Measurements from ENCODE around the gene CDC42BPB. TPM values are rescaled to one million over a fixed set of nuclear protein-coding genes. Genes with fewer than 3 reads are reported as not detected.

The CDC42BPB gene
- total RNA-seq, 4 donors from 2014 or later: 80.6 to 157 (median 118) TPM

DNA sequence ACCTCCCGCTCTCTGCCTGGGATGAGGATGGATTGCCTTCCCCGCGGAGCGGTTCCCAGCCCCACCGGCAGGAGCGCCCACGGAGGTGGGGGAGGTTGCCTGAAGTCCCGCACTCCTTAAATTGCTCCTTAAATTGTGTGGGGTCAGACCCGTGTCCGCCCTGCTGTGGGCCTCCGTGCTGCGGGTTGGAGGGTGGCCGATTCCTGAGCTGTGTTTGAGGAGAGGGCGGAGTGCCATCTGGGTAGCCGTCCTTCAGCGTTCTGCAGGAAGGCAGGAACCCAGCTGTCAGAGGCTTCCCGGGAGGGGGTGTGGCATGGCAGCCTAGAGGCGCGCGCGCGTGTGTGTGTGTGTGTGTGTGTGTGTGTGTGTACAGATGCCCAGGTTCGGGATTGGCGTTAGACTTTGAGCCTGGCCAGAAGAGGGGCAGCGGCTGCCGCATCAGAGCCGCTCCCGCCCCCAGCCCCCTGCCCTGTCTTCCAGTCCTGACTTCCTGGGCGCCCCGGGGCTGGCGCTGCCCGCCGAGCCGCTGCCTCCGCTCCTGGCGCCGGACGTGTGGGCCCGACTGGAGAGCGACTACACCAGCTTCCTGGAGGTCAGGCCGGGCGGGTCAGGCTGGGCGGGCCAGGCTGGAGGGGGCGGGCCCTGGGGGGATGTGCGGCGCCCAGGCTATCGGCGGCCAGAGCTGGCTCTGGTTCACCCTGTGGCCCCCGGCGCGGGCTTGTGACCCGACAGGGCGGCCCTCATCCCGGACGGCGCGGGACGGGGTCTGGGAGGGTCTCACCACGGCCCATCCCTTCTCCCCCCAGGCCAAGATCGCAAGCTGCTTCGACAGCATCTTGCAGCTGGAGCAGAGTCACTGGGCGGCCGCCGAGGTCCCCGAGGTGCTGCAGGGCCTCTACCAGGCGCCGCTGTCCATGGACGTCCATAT lies 46.4 kb upstream of the CDC42BPB start:
- H3K27ac ChIP-seq: no peak overlapping the region
- DNase-seq: no peak
- no peaks in the 10 kb centered on the region for H3K36me3 ChIP-seq
- intact Hi-C loops (cut with DNase I; ENCODE audit: low total_unique reads): loop anchor here (2.0 to 10.0 kb wide), 2 partner anchors 81 to 189 kb away; no protein-coding TSS in a partner anchor
- H3K9me3 ChIP-seq: no peaks in the 10 kb centered on the region
- no peak overlapping the region for H3K4me3 ChIP-seq
- no peak for TF ChIP-seq POLR2A (IDR thresholded peaks at IDR 0.05)
- TF ChIP-seq, protein P1, sequence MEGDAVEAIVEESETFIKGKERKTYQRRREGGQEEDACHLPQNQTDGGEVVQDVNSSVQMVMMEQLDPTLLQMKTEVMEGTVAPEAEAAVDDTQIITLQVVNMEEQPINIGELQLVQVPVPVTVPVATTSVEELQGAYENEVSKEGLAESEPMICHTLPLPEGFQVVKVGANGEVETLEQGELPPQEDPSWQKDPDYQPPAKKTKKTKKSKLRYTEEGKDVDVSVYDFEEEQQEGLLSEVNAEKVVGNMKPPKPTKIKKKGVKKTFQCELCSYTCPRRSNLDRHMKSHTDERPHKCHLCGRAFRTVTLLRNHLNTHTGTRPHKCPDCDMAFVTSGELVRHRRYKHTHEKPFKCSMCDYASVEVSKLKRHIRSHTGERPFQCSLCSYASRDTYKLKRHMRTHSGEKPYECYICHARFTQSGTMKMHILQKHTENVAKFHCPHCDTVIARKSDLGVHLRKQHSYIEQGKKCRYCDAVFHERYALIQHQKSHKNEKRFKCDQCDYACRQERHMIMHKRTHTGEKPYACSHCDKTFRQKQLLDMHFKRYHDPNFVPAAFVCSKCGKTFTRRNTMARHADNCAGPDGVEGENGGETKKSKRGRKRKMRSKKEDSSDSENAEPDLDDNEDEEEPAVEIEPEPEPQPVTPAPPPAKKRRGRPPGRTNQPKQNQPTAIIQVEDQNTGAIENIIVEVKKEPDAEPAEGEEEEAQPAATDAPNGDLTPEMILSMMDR (IDR thresholded peaks at IDR 0.05): no peak
- H3K27me3 ChIP-seq: peaks cover 17 to 26% of the 10 kb centered on the region in 2 donors
- peaks cover 0 to 3% of the 10 kb centered on the region in 2 donors for H3K4me1 ChIP-seq

DNA sequence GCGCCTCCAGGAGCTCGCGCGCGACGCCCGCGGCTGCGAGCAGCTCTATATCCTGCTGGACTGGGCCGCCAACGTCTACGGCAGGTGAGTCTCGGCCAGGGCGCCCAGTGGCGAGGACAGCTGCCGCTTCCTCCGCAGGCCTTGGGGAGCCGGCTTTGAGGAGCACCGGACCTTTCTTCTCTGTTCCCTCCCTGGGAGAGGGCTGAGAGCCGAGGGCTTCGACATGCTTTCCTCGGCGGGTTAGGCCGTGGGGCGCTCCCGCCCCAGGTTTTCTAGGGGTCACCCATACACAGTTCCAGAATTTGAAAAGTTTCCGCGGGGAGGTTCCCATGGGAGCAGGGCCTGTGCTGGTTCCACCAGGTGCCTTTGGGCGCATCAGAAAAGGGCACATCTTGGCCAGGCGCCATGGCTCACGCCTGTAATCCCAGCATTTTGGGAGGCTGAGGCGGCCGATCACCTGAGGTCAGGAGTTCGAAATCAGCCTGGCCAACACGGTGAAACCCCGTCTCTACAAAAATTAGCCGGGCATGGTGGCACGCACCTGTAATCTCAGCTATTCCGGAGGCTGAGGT lies 45.4 kb upstream of the CDC42BPB start:
- no peaks in the 10 kb centered on the region for H3K36me3 ChIP-seq
- H3K4me1 ChIP-seq: peaks cover 0 to 3% of the 10 kb centered on the region in 2 donors
- H3K9me3 ChIP-seq: no peaks in the 10 kb centered on the region
- no peak for TF ChIP-seq POLR2A (IDR thresholded peaks at IDR 0.05)
- TF ChIP-seq, protein P1 (IDR thresholded peaks at IDR 0.05): no peak
- no peak overlapping the region for H3K4me3 ChIP-seq
- intact Hi-C loops (cut with DNase I; ENCODE audit: low total_unique reads): loop anchor here (2.0 to 10.0 kb wide), 2 partner anchors 82 to 190 kb away; no protein-coding TSS in a partner anchor
- no peak for DNase-seq
- peaks cover 17 to 26% of the 10 kb centered on the region in 2 donors for H3K27me3 ChIP-seq
- no peak overlapping the region for H3K27ac ChIP-seq

DNA sequence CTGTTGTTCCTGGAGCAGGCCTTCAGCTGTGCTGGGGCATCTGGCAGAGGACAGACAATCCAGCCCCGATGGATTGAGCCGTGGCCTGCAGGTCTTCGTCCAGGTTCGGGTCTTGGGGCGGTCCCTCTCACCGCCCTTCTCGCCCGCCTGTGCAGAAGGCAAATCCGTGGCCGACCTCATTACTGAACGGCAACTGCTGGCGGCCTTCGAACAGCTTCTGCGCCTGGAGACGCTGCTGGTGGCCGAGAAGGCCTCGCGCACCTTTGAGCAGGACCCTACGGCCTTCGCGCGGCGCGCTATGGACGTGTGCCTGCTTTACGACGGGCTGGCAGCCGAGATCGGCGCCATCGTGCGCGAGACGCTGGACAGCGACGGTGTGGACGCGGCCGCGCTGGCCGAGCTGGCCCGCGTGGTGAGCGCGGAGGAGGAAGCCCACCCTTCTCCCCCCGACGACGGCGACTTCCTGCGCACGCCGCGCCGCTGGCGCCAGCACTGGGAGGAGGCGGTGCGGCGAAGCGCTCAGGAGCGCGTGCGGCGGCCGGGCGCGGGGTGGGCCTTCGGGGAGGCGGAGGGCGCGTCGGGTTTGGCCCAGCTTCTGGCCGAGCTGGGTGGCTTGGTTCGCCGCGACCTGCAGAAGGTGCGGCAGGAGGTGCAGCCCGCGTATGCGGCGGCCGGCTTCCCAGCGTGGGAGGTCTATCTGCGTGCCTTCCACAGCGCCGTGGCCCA lies 44.8 kb upstream of the CDC42BPB start:
- Histone ChIP-seq H3K4me3 (no peak overlapping the region), H3K9me3 (no peaks in the 10 kb centered on the region), H3K36me3 (no peaks in the 10 kb centered on the region), H3K27ac (no peak overlapping the region), H3K4me1 (peaks cover 0 to 3% of the 10 kb centered on the region in 2 donors), H3K27me3 (peaks cover 17 to 26% of the 10 kb centered on the region in 2 donors)
- intact Hi-C loops (cut with DNase I; ENCODE audit: low total_unique reads): loop anchor here (2.0 to 10.0 kb wide), 2 partner anchors 83 to 191 kb away; no protein-coding TSS in a partner anchor
- TF ChIP-seq POLR2A (IDR thresholded peaks at IDR 0.05): no peak
- TF ChIP-seq, protein P1 (IDR thresholded peaks at IDR 0.05): no peak
- no peak for DNase-seq

DNA sequence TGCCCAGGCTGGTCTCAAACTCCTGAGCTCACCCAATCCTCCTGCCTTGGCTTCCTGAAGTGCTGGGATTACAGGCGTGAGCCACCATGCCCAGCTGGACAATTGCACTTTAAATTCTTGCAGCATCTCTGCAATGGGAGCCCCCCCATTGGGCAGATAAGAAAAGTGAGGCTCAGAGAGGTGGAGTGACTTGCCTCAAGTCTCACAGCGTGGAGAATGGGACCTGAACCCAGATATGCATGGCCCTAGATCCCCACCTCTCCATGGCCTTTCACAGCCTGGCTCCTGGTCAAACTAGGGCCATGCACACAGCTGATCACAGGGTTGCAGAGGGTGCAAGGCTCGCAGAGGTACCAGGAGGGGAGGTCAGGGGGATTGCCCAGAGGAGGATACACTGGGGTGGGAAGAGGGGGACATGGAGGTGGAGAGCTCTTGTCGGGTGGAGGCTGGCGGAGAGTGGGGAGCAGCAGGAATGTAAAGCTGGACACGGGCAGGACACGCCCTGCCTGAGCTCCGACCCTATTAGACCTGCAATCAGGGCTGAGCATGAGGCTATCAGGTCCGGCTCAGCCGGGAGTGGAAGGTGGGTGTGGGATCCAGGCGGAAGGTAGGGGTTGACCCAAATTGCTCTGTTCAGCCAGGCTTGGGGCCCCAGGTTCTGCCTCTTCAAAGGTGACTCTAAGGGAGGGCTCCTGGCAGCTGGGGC lies 44.1 kb upstream of the CDC42BPB start:
- Histone ChIP-seq H3K9me3 (no peaks in the 10 kb centered on the region), H3K27ac (no peak overlapping the region), H3K36me3 (no peaks in the 10 kb centered on the region), H3K27me3 (peaks cover 17 to 26% of the 10 kb centered on the region in 2 donors), H3K4me3 (no peak overlapping the region), H3K4me1 (peaks cover 0 to 3% of the 10 kb centered on the region in 2 donors)
- intact Hi-C loops (cut with DNase I; ENCODE audit: low total_unique reads): loop anchor here (10.0 kb wide), 1 partner anchor 83 kb away; no protein-coding TSS in a partner anchor
- TF ChIP-seq, protein P1 (IDR thresholded peaks at IDR 0.05): no peak
- no peak for TF ChIP-seq POLR2A (IDR thresholded peaks at IDR 0.05)
- no peak for DNase-seq
